HUES64 (cell line): ENCODE results near the gene TFAP2D. TPM values are rescaled to one million over a fixed set of nuclear protein-coding genes. Genes with fewer than 3 reads are reported as not detected.

Source experiments
- H3K27ac ChIP-seq: 2 replicates; pipeline ENCODE4 v1.7.0; 2013; ENCODE audit warnings: low read depth, low read length, inconsistent platforms
- H3K27me3 ChIP-seq: 2 replicates; pipeline ENCODE4 v1.6.1; 2013; ENCODE audit warnings: mild to moderate bottlenecking, low read length; ENCODE audit not compliant: insufficient read depth
- H3K36me3 ChIP-seq: 2 replicates; pipeline ENCODE4 v1.6.1; 2013; ENCODE audit warnings: mild to moderate bottlenecking, low read length; ENCODE audit not compliant: insufficient read depth
- H3K4me1 ChIP-seq: 2 replicates; pipeline ENCODE4 v1.6.1; 2013; ENCODE audit warnings: mild to moderate bottlenecking, low read length, moderate library complexity; ENCODE audit not compliant: insufficient read depth
- H3K4me3 ChIP-seq: 2 replicates; pipeline ENCODE4 v1.5.1; 2013; ENCODE audit warnings: mild to moderate bottlenecking, low read length, moderate library complexity
- H3K9ac ChIP-seq: 2 replicates; pipeline ENCODE4 v1.6.1; 2013; ENCODE audit warnings: mild to moderate bottlenecking, low read depth, low read length
- H3K9me3 ChIP-seq: 2 replicates; pipeline ENCODE4 v1.6.1; 2013; ENCODE audit warnings: low read depth, low read length; ENCODE audit not compliant: insufficient read depth
- WGBS: fragments of 150-250, 120-280 bp; methylation state at CpG from one replicate; pipeline ENCODE4 v1.1.7; 2013; ENCODE audit warnings: missing lambda C conversion rate; 5-methylcytosine and 5-hydroxymethylcytosine counted together
- polyA plus RNA-seq, 2 experiments: library from polyadenylated mRNA; stranded (reverse); fragments of 50-300 nt; gene quantifications; one replicate each; pipeline ENCODE4 v1.2.3, GENCODE V29; 2013

The TFAP2D gene
- not detected for polyA plus RNA-seq (2013, experiment 1 of 2)
- not detected for polyA plus RNA-seq (2013, experiment 2 of 2)

DNA sequence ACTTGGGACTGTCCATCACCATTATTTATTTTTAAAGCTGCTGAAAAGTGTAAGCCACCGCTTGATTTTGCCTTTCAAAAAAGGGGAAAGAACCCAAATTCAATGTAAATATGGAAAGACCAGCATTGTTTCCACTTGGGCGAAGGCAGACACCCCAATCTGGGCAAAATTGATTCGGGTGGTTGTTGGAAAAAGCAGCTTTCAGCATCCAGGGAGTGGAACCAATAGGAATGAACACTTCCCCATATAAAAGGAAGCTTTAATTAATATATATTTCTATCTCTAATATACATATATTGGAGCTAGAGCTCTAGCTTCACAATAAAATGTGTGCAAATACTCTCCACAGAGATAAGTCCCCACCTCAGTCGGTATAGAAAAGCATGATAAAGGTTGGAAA, at the start of gene TFAP2D:
TSS of gene TFAP2D (plus strand) at position 301 of the 400 bp plus-strand sequence. CDS start 530 bp downstream, outside the sequence.
- Histone ChIP-seq H3K9me3 (no peaks in the 10 kb centered on the region), H3K4me1 (peaks cover 53% of the 10 kb centered on the region), H3K9ac (no peak within 1 kb of the TSS), H3K36me3 (no peaks in the 10 kb centered on the region), H3K27ac (no peak within 1 kb of the TSS), H3K4me3 (peak within 1 kb of the TSS; percentile 51; the same call in 1 of the 2 replicates), H3K27me3 (peaks cover 100% of the 10 kb centered on the region)
- 21% methylated on average over 3 of the region's 4 CpGs for WGBS

GRCh38 chr6:50663806-50664205, 49.5 kb upstream of the TFAP2D start:
- H3K4me3 ChIP-seq = no peak overlapping the region
- no peak overlapping the region for H3K9ac ChIP-seq
- WGBS = 89% methylated on average over 1 of the region's 1 CpG

DNA sequence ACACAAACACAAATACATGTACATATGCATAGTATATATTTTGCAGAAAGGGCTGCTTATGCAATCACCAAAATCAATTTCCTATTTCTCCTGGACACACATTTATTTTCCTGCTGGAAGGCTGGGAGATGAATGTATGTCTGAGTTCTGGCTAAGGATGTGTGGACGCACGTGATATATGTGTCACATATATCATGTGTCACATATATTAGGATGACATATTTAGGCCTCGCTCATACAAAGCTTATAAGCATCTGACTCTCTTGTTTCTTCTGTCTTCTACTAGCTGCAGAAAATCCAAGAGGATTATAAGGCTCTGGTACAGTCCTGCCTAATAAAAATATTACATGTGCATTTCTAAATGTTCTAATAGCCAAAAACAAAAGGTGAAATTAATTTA, 47.2 kb upstream of the TFAP2D start:
- WGBS = 89% methylated on average over 3 of the region's 3 CpGs
- H3K27ac ChIP-seq = no peak overlapping the region
- H3K36me3 ChIP-seq = no peaks in the 10 kb centered on the region
- H3K4me3 ChIP-seq = no peak overlapping the region
- H3K27me3 ChIP-seq = no peaks in the 10 kb centered on the region
- peaks cover 13% of the 10 kb centered on the region for H3K4me1 ChIP-seq
- H3K9ac ChIP-seq = no peak overlapping the region
- no peaks in the 10 kb centered on the region for H3K9me3 ChIP-seq

More at GRCh38 chr6:50663806-50664205, 49.5 kb upstream of the TFAP2D start:
- Histone ChIP-seq H3K27ac (no peak overlapping the region), H3K36me3 (no peaks in the 10 kb centered on the region), H3K27me3 (no peaks in the 10 kb centered on the region), H3K9me3 (no peaks in the 10 kb centered on the region), H3K4me1 (peaks cover 13% of the 10 kb centered on the region)

DNA sequence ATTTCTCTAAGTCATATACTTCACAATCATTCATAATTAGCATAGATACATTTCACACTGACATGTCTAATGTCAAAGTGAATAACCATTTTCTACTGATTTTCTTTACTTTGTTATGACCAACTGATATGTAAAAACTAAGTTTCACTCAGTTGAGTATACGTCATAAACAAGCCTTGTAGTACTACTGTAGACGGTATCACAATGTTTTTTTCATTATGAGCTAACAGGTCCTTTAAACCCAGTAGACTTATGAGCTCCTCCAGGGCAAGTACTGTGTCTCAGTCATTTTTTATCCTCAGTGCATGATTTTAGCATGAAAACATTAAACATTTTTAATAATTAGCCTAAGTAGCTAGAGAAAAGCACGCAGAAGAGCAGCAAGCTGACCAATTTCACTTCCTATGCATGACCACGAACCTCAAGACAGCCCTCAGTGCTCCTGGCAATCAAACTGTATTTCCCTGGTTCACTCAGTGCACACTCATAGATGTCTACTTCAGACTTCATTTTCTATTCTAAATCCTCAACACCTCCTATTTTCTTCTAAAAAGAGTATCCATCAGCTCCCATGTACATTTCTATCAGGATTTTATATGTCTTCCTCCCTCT, 32.0 kb upstream of the TFAP2D start:
- H3K9ac ChIP-seq = no peak overlapping the region
- H3K4me3 ChIP-seq = no peak overlapping the region
- no peaks in the 10 kb centered on the region for H3K4me1 ChIP-seq
- WGBS = 87% methylated on average over 4 of the region's 4 CpGs
- H3K27me3 ChIP-seq = no peaks in the 10 kb centered on the region
- no peaks in the 10 kb centered on the region for H3K36me3 ChIP-seq
- H3K27ac ChIP-seq = no peak overlapping the region
- no peaks in the 10 kb centered on the region for H3K9me3 ChIP-seq

DNA sequence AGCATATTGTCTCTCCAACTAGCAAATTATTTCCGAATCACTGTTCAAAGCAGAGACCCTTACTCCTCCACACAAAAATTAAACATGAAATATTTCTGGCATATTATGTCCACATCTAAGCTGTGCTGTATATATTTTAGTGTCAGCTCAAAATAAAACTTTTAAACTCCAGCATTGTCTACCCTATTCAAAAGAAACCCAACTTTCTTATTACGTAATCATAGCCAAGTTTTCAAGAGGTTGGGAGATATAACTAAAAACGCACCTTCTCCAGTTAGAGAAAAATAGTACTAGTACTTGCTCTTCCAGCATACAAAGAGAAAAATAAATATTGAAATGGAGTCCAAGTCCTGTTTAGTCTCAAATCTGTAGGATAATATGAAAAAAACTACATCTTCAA, 24.1 kb upstream of the TFAP2D start:
- 92% methylated on average over 1 of the region's 3 CpGs for WGBS
- no peak overlapping the region for H3K4me3 ChIP-seq
- H3K4me1 ChIP-seq = no peaks in the 10 kb centered on the region
- peaks cover 6% of the 10 kb centered on the region for H3K27me3 ChIP-seq
- H3K9ac ChIP-seq = no peak overlapping the region
- no peaks in the 10 kb centered on the region for H3K36me3 ChIP-seq
- H3K9me3 ChIP-seq = no peaks in the 10 kb centered on the region
- no peak overlapping the region for H3K27ac ChIP-seq

DNA sequence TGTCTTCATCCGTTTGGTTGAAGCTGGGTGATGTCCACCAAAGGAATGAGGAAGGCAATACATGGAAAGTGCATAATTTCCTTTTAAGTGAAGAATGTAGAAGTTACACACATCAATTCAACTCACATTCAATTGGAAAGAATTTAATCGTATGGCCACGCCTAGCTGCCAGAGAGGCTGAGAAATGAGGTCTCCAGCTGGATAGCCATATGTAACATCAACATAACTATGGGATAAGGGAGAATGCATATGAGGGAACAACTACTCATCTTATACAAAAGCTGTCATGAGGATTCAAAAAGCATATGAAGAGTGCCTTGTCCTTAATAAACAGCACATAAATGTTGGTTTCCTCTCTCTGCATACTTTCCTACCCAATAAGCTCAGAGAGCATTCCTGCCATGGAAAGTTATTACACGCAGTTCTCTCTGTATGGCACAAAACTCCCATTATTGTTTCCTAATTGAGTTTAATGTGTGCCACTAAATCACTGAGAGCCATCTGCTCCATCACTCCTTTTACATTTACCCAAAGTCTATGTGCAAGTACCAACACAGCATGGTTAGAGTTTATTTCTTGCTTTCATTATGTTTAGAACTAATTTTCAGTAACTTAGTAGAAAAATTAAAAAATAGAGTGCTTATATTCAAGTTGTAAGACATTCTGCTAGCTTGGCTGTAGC, 21.4 kb upstream of the TFAP2D start:
- 78% methylated on average over 2 of the region's 4 CpGs for WGBS

GRCh38 chr6:50698546-50698945, 14.8 kb upstream of the TFAP2D start:
- Histone ChIP-seq H3K27ac (no peak overlapping the region), H3K27me3 (peaks cover 74% of the 10 kb centered on the region), H3K36me3 (no peaks in the 10 kb centered on the region), H3K9me3 (no peaks in the 10 kb centered on the region), H3K9ac (no peak overlapping the region), H3K4me3 (no peak overlapping the region), H3K4me1 (no peaks in the 10 kb centered on the region)

More for the DNA sequence above, 21.4 kb upstream of the TFAP2D start:
- H3K4me1 ChIP-seq = no peaks in the 10 kb centered on the region
- H3K4me3 ChIP-seq = no peak overlapping the region
- H3K36me3 ChIP-seq = no peaks in the 10 kb centered on the region
- H3K27me3 ChIP-seq = peaks cover 14% of the 10 kb centered on the region
- H3K27ac ChIP-seq = no peak overlapping the region
- H3K9ac ChIP-seq = no peak overlapping the region
- no peaks in the 10 kb centered on the region for H3K9me3 ChIP-seq

DNA sequence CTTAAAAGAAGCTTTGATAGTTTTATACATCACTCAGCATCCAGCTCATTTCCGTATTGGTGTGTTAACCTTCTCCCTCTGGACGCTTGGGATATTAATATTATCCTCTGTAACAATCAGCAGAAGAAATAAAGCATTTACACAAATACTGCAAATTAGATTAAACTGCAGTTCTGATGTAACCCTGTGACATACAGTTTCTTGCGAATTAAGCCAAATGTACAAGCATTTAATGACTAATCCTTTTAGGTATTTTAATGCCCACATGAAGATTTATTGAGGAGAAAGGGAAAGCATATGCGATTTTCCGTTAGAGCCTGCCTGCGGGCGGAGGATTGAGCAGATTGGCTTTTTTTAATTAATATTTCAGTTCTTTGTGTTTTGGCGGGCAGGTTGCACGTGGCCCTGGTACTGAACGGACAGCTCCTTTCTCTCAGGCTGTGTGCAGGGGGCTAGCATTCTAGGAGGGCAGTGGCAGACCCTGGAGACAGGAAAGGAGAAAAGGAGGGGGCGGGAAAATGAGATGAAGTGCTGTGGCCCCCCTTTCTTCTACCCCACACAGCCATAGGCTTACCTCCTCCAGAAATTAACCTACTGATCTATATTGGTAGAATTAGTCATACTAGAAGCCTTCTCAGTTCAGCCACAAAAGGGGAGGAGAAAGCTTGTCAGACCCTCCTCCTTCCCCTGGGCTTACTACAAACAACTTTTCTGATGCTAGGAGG, 14.1 kb upstream of the TFAP2D start:
- WGBS = 28% methylated on average over 10 of the region's 11 CpGs
- no peaks in the 10 kb centered on the region for H3K9me3 ChIP-seq
- no peak overlapping the region for H3K9ac ChIP-seq
- no peaks in the 10 kb centered on the region for H3K36me3 ChIP-seq
- H3K27me3 ChIP-seq = peaks cover 75% of the 10 kb centered on the region
- H3K4me1 ChIP-seq = no peaks in the 10 kb centered on the region
- no peak overlapping the region for H3K4me3 ChIP-seq
- no peak overlapping the region for H3K27ac ChIP-seq

GRCh38 chr6:50706575-50706974, 6.8 kb upstream of the TFAP2D start:
- Histone ChIP-seq H3K27me3 (peaks cover 100% of the 10 kb centered on the region), H3K9me3 (no peaks in the 10 kb centered on the region), H3K4me1 (peaks cover 31% of the 10 kb centered on the region), H3K9ac (no peak overlapping the region), H3K36me3 (no peaks in the 10 kb centered on the region), H3K4me3 (peak overlapping the region; percentile 39), H3K27ac (no peak overlapping the region)
- WGBS = 1% methylated on average over 23 of the region's 23 CpGs

- H3K9me3 ChIP-seq = no peaks in the 10 kb centered on the region
- peaks cover 37% of the 10 kb centered on the region for H3K4me1 ChIP-seq
- peaks cover 100% of the 10 kb centered on the region for H3K27me3 ChIP-seq
- H3K36me3 ChIP-seq = no peaks in the 10 kb centered on the region
- H3K9ac ChIP-seq = no peak overlapping the region
- H3K4me3 ChIP-seq = no peak overlapping the region
- WGBS = 6% methylated on average over 6 of the region's 7 CpGs
- no peak overlapping the region for H3K27ac ChIP-seq
These were observed 6.1 kb upstream of the TFAP2D start for GRCh38 chr6:50707191-50707590.

DNA sequence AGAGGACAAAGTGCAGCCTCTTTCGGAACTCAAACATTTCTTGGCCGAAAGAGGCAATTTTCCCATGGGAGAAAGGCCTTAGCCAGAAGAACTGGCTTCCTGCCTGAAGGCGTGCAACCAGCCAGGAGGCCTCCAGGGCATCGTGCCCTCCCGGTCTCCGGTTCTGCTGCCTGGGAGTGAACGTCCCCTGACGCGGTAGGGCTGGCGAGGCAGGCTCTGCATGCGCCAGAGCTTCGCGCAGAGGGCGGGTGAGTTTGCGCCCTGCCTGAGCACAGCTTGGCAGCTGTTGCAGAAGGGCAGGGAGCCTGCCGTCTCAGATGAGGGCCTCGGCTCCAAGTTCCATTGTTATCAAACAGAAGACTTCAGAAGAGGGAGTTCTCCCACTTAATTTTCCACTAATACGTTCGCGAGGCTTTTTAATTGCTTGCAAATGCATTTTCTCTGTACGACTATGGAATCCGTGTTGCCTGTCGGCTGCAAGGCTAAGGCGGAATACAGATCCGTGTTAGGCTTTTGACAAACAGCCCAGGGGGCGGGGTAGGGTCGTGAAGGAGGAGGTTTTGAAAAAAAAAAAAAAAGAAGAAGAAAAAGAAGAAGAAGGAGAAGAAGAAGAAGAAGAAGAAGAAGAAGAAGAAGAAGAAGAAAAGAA, 5.5 kb upstream of the TFAP2D start:
- H3K9me3 ChIP-seq = no peaks in the 10 kb centered on the region
- no peak overlapping the region for H3K9ac ChIP-seq
- H3K27ac ChIP-seq = no peak overlapping the region
- no peaks in the 10 kb centered on the region for H3K36me3 ChIP-seq
- WGBS = 2% methylated on average over 27 of the region's 27 CpGs
- peaks cover 37% of the 10 kb centered on the region for H3K4me1 ChIP-seq
- peaks cover 100% of the 10 kb centered on the region for H3K27me3 ChIP-seq
- H3K4me3 ChIP-seq = peak overlapping the region; percentile 16
